ENCODE measurements around the gene DFFB. TPM values are rescaled to one million over a fixed set of nuclear protein-coding genes. Genes with fewer than 3 reads are reported as not detected.

Gene DFFB
- total and polyA plus RNA-seq, 2 of the 13 experiments (the other 11 are each of a cell fraction or from before 2014, with no cell fraction given): 4.6 to 9.3 TPM

- Histone ChIP-seq H3K4me2 (ENCODE audit: low read depth, low read length) (no peak overlapping the region), H2AFZ (ENCODE audit: low read length) (no peak overlapping the region), H3K36me3 (replicated peaks in 1 of 2; ENCODE audit: control insufficient read depth in 1 of 2, insufficient read depth in 2 of 2, low read length in 2 of 2) (peaks cover 12 to 53% of the 10 kb centered on the region in 2 experiments), H3K9me3 (ENCODE audit: low read length) (peaks cover 10% of the 10 kb centered on the region), H3K4me3 (replicated peaks in 1 of 3; ENCODE audit: insufficient read depth in 1 of 3, low read depth in 2 of 3, low read length in 3 of 3) (no peak overlapping the region), H3K27me3 (ENCODE audit: control insufficient read depth in 1 of 2, insufficient read depth in 2 of 2, low read length in 2 of 2) (no peaks in the 10 kb centered on the region), H3K9ac (ENCODE audit: insufficient read depth, low read depth, low read length) (no peak overlapping the region), H3K4me1 (ENCODE audit: insufficient read depth, low read length) (no peaks in the 10 kb centered on the region), H4K20me1 (ENCODE audit: insufficient read depth, low read length) (no peaks in the 10 kb centered on the region), H3K79me2 (ENCODE audit: insufficient read depth, low read length) (no peaks in the 10 kb centered on the region), H3K27ac (ENCODE audit: extremely low read length, insufficient read depth, low read length) (no peak overlapping the region)
- ATAC-seq (no peak), FAIRE-seq (no peak), DNase-seq (ENCODE audit: low spot score) (no peak)
- ChIA-PET CTCF (ENCODE audit: low intra/inter-chr PET ratio, low total read pairs) (no interaction called here), POLR2A (no interaction called here)
- TF ChIP-seq LBX2 (CRISPR knock-in tag; IDR thresholded peaks at IDR 0.05; ENCODE audit: borderline replicate concordance) (no peak), ZNF331 (CRISPR knock-in tag; IDR thresholded peaks at IDR 0.05) (peak; percentile 100)
- intact Hi-C loops (cut with micrococcal nuclease; ENCODE audit: unreplicated experiment) (no loop called here), in situ Hi-C loops (cut with HindIII; ENCODE audit: extremely low pct_ligation_motif_present, low pct_unique_long_range_greater_than_20kb) (no loop called here)
- WGBS (ENCODE audit: low lambda C conversion rate): 98% methylated on average over 6 of the region's 6 CpGs
- BruUV-seq (replicated peaks): no TSS peak
Observed at GRCh38 chr1:3837200-3837599, 20.1 kb upstream of the DFFB start.

GRCh38 chr1:3837685-3838084 lies 19.6 kb upstream of the DFFB start:
- ATAC-seq: no peak
- H2AFZ ChIP-seq (ENCODE audit: low read length): no peak overlapping the region
- 100% methylated on average over 1 of the region's 1 CpG for WGBS (ENCODE audit: low lambda C conversion rate)
- H3K36me3 ChIP-seq (replicated peaks in 1 of 2; ENCODE audit: control insufficient read depth in 1 of 2, insufficient read depth in 2 of 2, low read length in 2 of 2): peaks cover 14 to 49% of the 10 kb centered on the region in 2 experiments
- peaks cover 10% of the 10 kb centered on the region for H3K9me3 ChIP-seq (ENCODE audit: low read length)
- no peak for FAIRE-seq
- no peak overlapping the region for H3K4me3 ChIP-seq (replicated peaks in 1 of 3; ENCODE audit: insufficient read depth in 1 of 3, low read depth in 2 of 3, low read length in 3 of 3)
- intact Hi-C loops (cut with micrococcal nuclease; ENCODE audit: unreplicated experiment): no loop called here
- no peaks in the 10 kb centered on the region for H3K79me2 ChIP-seq (ENCODE audit: insufficient read depth, low read length)
- in situ Hi-C loops (cut with HindIII; ENCODE audit: extremely low pct_ligation_motif_present, low pct_unique_long_range_greater_than_20kb): no loop called here
- H3K4me2 ChIP-seq (ENCODE audit: low read depth, low read length): no peak overlapping the region
- TF ChIP-seq ZNF746 (CRISPR knock-in tag; IDR thresholded peaks at IDR 0.05): no peak
- no peaks in the 10 kb centered on the region for H3K27me3 ChIP-seq (ENCODE audit: control insufficient read depth in 1 of 2, insufficient read depth in 2 of 2, low read length in 2 of 2)
- BruUV-seq (replicated peaks): no TSS peak
- no peaks in the 10 kb centered on the region for H4K20me1 ChIP-seq (ENCODE audit: insufficient read depth, low read length)
- ChIA-PET CTCF (ENCODE audit: low intra/inter-chr PET ratio, low total read pairs) (no interaction called here), POLR2A (no interaction called here)
- no peaks in the 10 kb centered on the region for H3K4me1 ChIP-seq (ENCODE audit: insufficient read depth, low read length)
- H3K9ac ChIP-seq (ENCODE audit: insufficient read depth, low read depth, low read length): no peak overlapping the region
- no peak for DNase-seq (ENCODE audit: low spot score)
- no peak overlapping the region for H3K27ac ChIP-seq (ENCODE audit: extremely low read length, insufficient read depth, low read length)

All from HepG2 (cell line).